H1 (cell line): ENCODE data around the gene PSMB4. TPM values are rescaled to one million over a fixed set of nuclear protein-coding genes. Genes with fewer than 3 reads are reported as not detected.

Experiments
- CTCF ChIA-PET: fragments of 300-600 bp; sonication (Branson Sonifier 250); formaldehyde crosslinking; loops from one replicate; lab custom pipeline; 2021; ENCODE audit not compliant: partially characterized antibody; lab: Charles Lee
- POLR2A ChIA-PET: fragments of 300-600 bp; sonication (Branson Sonifier 250); formaldehyde crosslinking; loops from one replicate; lab custom pipeline; 2021; ENCODE audit warnings: inconsistent platforms; ENCODE audit not compliant: partially characterized antibody; lab: Charles Lee
- DNase-seq, 2 experiments: peaks; one replicate each; pipeline versions ENCODE4 v3.0.0 to v3.0.0-alpha.2; 2010 to 2022; ENCODE audit warnings: low spot score in 2 of 2, low read depth in 1 of 2, mixed read lengths in 1 of 2
- FAIRE-seq: peaks from 2 replicates; lab custom pipeline; 2011; peaks lifted over from hg19 to GRCh38; lab: Jason Lieb, UNC
- H2AFZ ChIP-seq: 2 replicates; pipeline ENCODE4 v1.8.1; 2012; ENCODE audit warnings: low read length, inconsistent platforms
- H2AK5ac ChIP-seq: 2 replicates; pipeline ENCODE4 v1.6.1; 2013; ENCODE audit warnings: low read depth, low read length
- H2BK120ac ChIP-seq: replicated peaks from 2 replicates; pipeline ENCODE3; 2013; ENCODE audit warnings: low read depth, low read length, inconsistent platforms
- H2BK12ac ChIP-seq: 2 replicates; pipeline ENCODE4 v1.6.1; 2013; ENCODE audit warnings: low read depth, low read length
- H2BK15ac ChIP-seq: 2 replicates; pipeline ENCODE4 v1.6.1; 2013; ENCODE audit warnings: low read length
- H2BK20ac ChIP-seq: 2 replicates; pipeline ENCODE4 v1.6.1; 2013; ENCODE audit warnings: low read length
- H2BK5ac ChIP-seq: 2 replicates; pipeline ENCODE4 v1.6.1; 2013; ENCODE audit warnings: low read depth, low read length
- H3K14ac ChIP-seq: 2 replicates; pipeline ENCODE4 v1.6.1; 2013; ENCODE audit warnings: inconsistent platforms; ENCODE audit not compliant: insufficient read length
- H3K18ac ChIP-seq: 2 replicates; pipeline ENCODE4 v1.6.1; 2013; ENCODE audit warnings: low read length; ENCODE audit errors: extremely low read depth
- H3K23ac ChIP-seq: 2 replicates; pipeline ENCODE4 v1.6.1; 2013; ENCODE audit warnings: inconsistent platforms; ENCODE audit not compliant: insufficient read length
- H3K23me2 ChIP-seq: 2 replicates; pipeline ENCODE4 v1.6.1; 2013; ENCODE audit warnings: low read depth, low read length
- H3K27ac ChIP-seq: 2 replicates; pipeline ENCODE4 v1.6.1; 2011; ENCODE audit warnings: low read depth, low read length, inconsistent platforms
- H3K27me3 ChIP-seq, 4 experiments: replicated peaks in 1 of 4; 1 replicate in 1 of 4; 2 replicates in 3 of 4; pipeline versions ENCODE4 v1.6.1 to v1.8.1; 2011 to 2013; ENCODE audit warnings: low read length in 3 of 4, mild to moderate bottlenecking in 3 of 4, inconsistent platforms in 2 of 4, mixed read lengths in 2 of 4, moderate library complexity in 1 of 4; ENCODE audit not compliant: control insufficient read depth in 3 of 4, insufficient read depth in 3 of 4; ENCODE audit errors: extremely low read depth in 1 of 4
- H3K36me3 ChIP-seq, 4 experiments: 2 replicates each; pipeline versions ENCODE4 v1.6.1 to v1.8.1; 2011 to 2013; ENCODE audit warnings: mild to moderate bottlenecking in 4 of 4, low read length in 3 of 4, moderate library complexity in 2 of 4, control low read depth in 1 of 4, inconsistent platforms in 1 of 4; ENCODE audit not compliant: insufficient read depth in 4 of 4, control insufficient read depth in 2 of 4
- H3K4ac ChIP-seq: replicated peaks from 2 replicates; pipeline ENCODE3; 2013; ENCODE audit warnings: low read length, low read depth, mixed read lengths, inconsistent platforms; ENCODE audit not compliant: insufficient read length
- H3K4me1 ChIP-seq, 4 experiments: replicated peaks in 1 of 4; 1 replicate in 1 of 4; 2 replicates in 3 of 4; pipeline versions ENCODE4 v1.6.1 to v1.8.1; 2011 to 2013; ENCODE audit warnings: low read length in 3 of 4, inconsistent platforms in 2 of 4, mixed read lengths in 1 of 4; ENCODE audit not compliant: insufficient read depth in 4 of 4, control insufficient read depth in 3 of 4
- H3K4me2 ChIP-seq, 2 experiments: 2 replicates each; pipeline versions ENCODE4 v1.6.1 to v1.8.1; 2011 to 2013; ENCODE audit warnings: low read depth in 2 of 2, low read length in 2 of 2, control low read depth in 1 of 2, inconsistent platforms in 1 of 2, mild to moderate bottlenecking in 1 of 2; ENCODE audit not compliant: insufficient read depth in 1 of 2
- H3K4me3 ChIP-seq, 4 experiments: fragments of 200-600, 300-600 bp in 1 of 4; sonication (generic), shearing (Covaris generic), sonication (Bioruptor Twin) in 1 of 4; 2 replicates each; pipeline versions ENCODE4 v1.5.1 to v1.8.1; 2011 to 2016; ENCODE audit warnings: low read length in 4 of 4, low read depth in 3 of 4, control low read depth in 2 of 4, inconsistent platforms in 2 of 4, mild to moderate bottlenecking in 2 of 4, mixed read lengths in 1 of 4, moderate library complexity in 1 of 4; ENCODE audit not compliant: insufficient read depth in 2 of 4; ENCODE audit errors: extremely low read depth in 1 of 4
- H3K56ac ChIP-seq: replicated peaks from 2 replicates; pipeline ENCODE3; 2013; ENCODE audit warnings: low read depth, mild to moderate bottlenecking, mixed read lengths, low read length, inconsistent platforms; ENCODE audit not compliant: insufficient read length
- H3K79me1 ChIP-seq: 2 replicates; pipeline ENCODE4 v1.6.1; 2013; ENCODE audit warnings: low read depth, low read length, control low read depth
- H3K79me2 ChIP-seq, 2 experiments: 2 replicates each; pipeline versions ENCODE4 v1.6.1 to v1.8.1; 2012 to 2013; ENCODE audit warnings: low read length in 2 of 2, mild to moderate bottlenecking in 2 of 2, inconsistent platforms in 1 of 2; ENCODE audit not compliant: insufficient read depth in 2 of 2, control insufficient read depth in 1 of 2
- H3K9ac ChIP-seq, 4 experiments: replicated peaks in 1 of 4; 1 replicate in 1 of 4; 2 replicates in 3 of 4; pipeline versions ENCODE4 v1.6.1 to v1.8.1; 2011 to 2013; ENCODE audit warnings: low read depth in 3 of 4, low read length in 3 of 4, control low read depth in 2 of 4, mild to moderate bottlenecking in 2 of 4, moderate library complexity in 2 of 4, inconsistent platforms in 1 of 4; ENCODE audit errors: extremely low read depth in 1 of 4
- H3K9me3 ChIP-seq, 2 experiments: 2 replicates each; pipeline versions ENCODE4 v1.6.1 to v1.8.1; 2012 to 2013; ENCODE audit warnings: mild to moderate bottlenecking in 2 of 2, moderate library complexity in 2 of 2, control low read depth in 1 of 2, inconsistent platforms in 1 of 2, low read depth in 1 of 2, low read length in 1 of 2, mixed read lengths in 1 of 2; ENCODE audit not compliant: insufficient read depth in 2 of 2
- H4K20me1 ChIP-seq, 2 experiments: replicated peaks in 1 of 2; 2 replicates each; pipeline versions ENCODE3 to v1.8.1; 2011 to 2013; ENCODE audit warnings: inconsistent platforms in 2 of 2, low read length in 2 of 2, mild to moderate bottlenecking in 1 of 2; ENCODE audit not compliant: insufficient read depth in 2 of 2, control insufficient read depth in 1 of 2
- H4K5ac ChIP-seq: 2 replicates; pipeline ENCODE4 v1.6.1; 2013; ENCODE audit warnings: low read length, low read depth, mixed read lengths, inconsistent platforms; ENCODE audit not compliant: insufficient read length
- H4K8ac ChIP-seq: 2 replicates; pipeline ENCODE4 v1.8.0; 2013; ENCODE audit warnings: mild to moderate bottlenecking, moderate library complexity, low read length, inconsistent platforms; ENCODE audit not compliant: insufficient read depth; ENCODE audit errors: extremely low read depth
- H4K91ac ChIP-seq: replicated peaks from 2 replicates; pipeline ENCODE3; 2013; ENCODE audit warnings: low read length, mixed read lengths, inconsistent platforms; ENCODE audit not compliant: insufficient read length
- BACH1 ChIP-seq: IDR thresholded peaks from 2 replicates; pipeline ENCODE4 v1.6.1; 2012; ENCODE audit warnings: low read length, improper control_type of control experiment
- CTBP2 ChIP-seq: IDR thresholded peaks from 2 replicates; pipeline ENCODE4 v1.7.0; 2011; ENCODE audit warnings: borderline replicate concordance, mild to moderate bottlenecking, moderate library complexity, mixed read lengths, low read length; ENCODE audit not compliant: insufficient read depth, insufficient read length
- GABPA ChIP-seq: IDR thresholded peaks from 2 replicates; pipeline ENCODE4 v1.6.1; 2011; ENCODE audit warnings: mild to moderate bottlenecking, low read length, moderate library complexity, borderline replicate concordance; ENCODE audit not compliant: insufficient read depth
- HDAC2 ChIP-seq, 2 experiments: fragments of 300-600 bp in 1 of 2; sonication (generic) in 1 of 2; IDR thresholded peaks; 2 replicates each; pipeline ENCODE4 v1.6.1; 2011 to 2012; ENCODE audit warnings: low read depth in 2 of 2, low read length in 2 of 2, mild to moderate bottlenecking in 2 of 2, moderate library complexity in 2 of 2, borderline replicate concordance in 1 of 2, inconsistent platforms in 1 of 2
- PHF8 ChIP-seq: fragments of 200-600 bp; sonication (generic); conservative IDR thresholded peaks from 2 replicates; pipeline ENCODE4 v1.7.1; 2012; ENCODE audit warnings: low read depth, mild to moderate bottlenecking, inconsistent platforms, low read length, moderate library complexity
- RAD21 ChIP-seq, 2 experiments: IDR thresholded peaks in 1 of 2; conservative IDR thresholded peaks in 1 of 2; 2 replicates each; pipeline ENCODE4 v1.6.1; 2011; ENCODE audit warnings: low read depth in 2 of 2, low read length in 2 of 2, improper control_type of control experiment in 1 of 2, inconsistent platforms in 1 of 2, mild to moderate bottlenecking in 1 of 2, moderate library complexity in 1 of 2
- SP2 ChIP-seq: IDR thresholded peaks from 2 replicates; pipeline ENCODE4 v1.6.1; 2012; ENCODE audit warnings: mild to moderate bottlenecking, low read length, inconsistent platforms
- SP4 ChIP-seq: IDR thresholded peaks from 2 replicates; pipeline ENCODE4 v1.6.1; 2012; ENCODE audit warnings: low read length, inconsistent platforms
- TBP ChIP-seq: IDR thresholded peaks from 2 replicates; pipeline ENCODE4 v1.6.1; 2011; ENCODE audit warnings: low read depth, low read length, improper control_type of control experiment
- TCF12 ChIP-seq: IDR thresholded peaks from 2 replicates; pipeline ENCODE4 v1.6.1; 2011; ENCODE audit warnings: low read depth, mild to moderate bottlenecking, low read length
- WGBS, 2 experiments: shearing (Covaris generic) in 1 of 2; methylation state at CpG; one replicate each; pipeline versions ENCODE4 v1.1.6 to v1.1.7; 2013 to 2015; ENCODE audit warnings: low lambda C conversion rate in 2 of 2, mixed read lengths in 2 of 2, inconsistent platforms in 1 of 2, low coverage in 1 of 2, missing lambda C conversion rate in 1 of 2; ENCODE audit not compliant: insufficient replicate concordance in 2 of 2, insufficient coverage in 1 of 2, insufficient read length in 1 of 2; ENCODE audit errors: extremely low coverage in 1 of 2, missing lambda C conversion rate in 1 of 2; 5-methylcytosine and 5-hydroxymethylcytosine counted together
- polyA plus RNA-seq, 7 experiments: library from polyadenylated mRNA; depleted of rRNA in 3 of 7; stranded (reverse) in 5 of 7; unstranded in 2 of 7; fragments of >200 nt in 5 of 7; fragments of 200-250 nt in 2 of 7; gene quantifications; 1 replicate in 5 of 7; 2 replicates in 1 of 7; 4 replicates in 1 of 7; pipeline versions ENCODE4 v1.2.1 to v1.2.3, GENCODE V29; 2011 to 2013; ENCODE audit warnings: missing spikeins in 2 of 7, mixed read lengths in 2 of 7
- total RNA-seq: library from RNA; stranded (reverse); fragmentation: NEBNext Ultra II Directional; extraction: Animal tissue kit (Norgen Biotek cat#: 25700); gene quantifications from 2 replicates; pipeline ENCODE4 v1.2.1, GENCODE V29; 2021

The PSMB4 gene
- total and polyA plus RNA-seq, 2 of the 8 experiments (the other 6 are each of a cell fraction or from before 2014, with no cell fraction given) = 430 to 1,098 TPM

- Histone ChIP-seq H4K20me1 (no peaks in the 10 kb centered on the region), H2BK12ac (no peak overlapping the region), H2BK20ac (no peak overlapping the region), H3K9ac (no peak overlapping the region), H3K23ac (no peak overlapping the region), H3K79me2 (no peaks in the 10 kb centered on the region), H2BK120ac (no peak overlapping the region), H4K5ac (no peak overlapping the region), H3K18ac (no peak overlapping the region), H2AK5ac (no peak overlapping the region), H2BK5ac (no peak overlapping the region), H3K56ac (no peak overlapping the region), H3K14ac (no peak overlapping the region), H3K4me1 (peaks cover 0 to 11% (median 8%) of the 10 kb centered on the region in 4 experiments; a peak in 6 of 7 replicates), H3K27me3 (no peaks in the 10 kb centered on the region), H4K91ac (no peak overlapping the region), H3K4me2 (no peak overlapping the region), H2AFZ (no peak overlapping the region), H3K4me3 (no peak overlapping the region), H3K79me1 (no peaks in the 10 kb centered on the region), H3K4ac (no peak overlapping the region), H3K23me2 (peaks cover 2% of the 10 kb centered on the region; the same call in 1 of the 2 replicates), H2BK15ac (no peak overlapping the region), H3K27ac (no peak overlapping the region), H4K8ac (0 out of 2 replicates have a peak overlapping the region, but pooled peaks have one; percentile 57), H3K9me3 (no peaks in the 10 kb centered on the region), H3K36me3 (peaks cover 0 to 9% (median 0%) of the 10 kb centered on the region in 4 experiments; a peak in 3 of 8 replicates)
- FAIRE-seq (no peak), DNase-seq (no peak)
- ChIA-PET CTCF (interaction anchor here (1.0 to 2.5 kb wide), 20 partner anchors 9 to 116 kb away, joined by 3 to 12 read pairs (median 4); partner anchors contain the start of gene PSMB4), POLR2A (interaction anchor here (0.7 to 2.5 kb wide), 10 partner anchors 9 to 85 kb away, joined by 3 to 14 read pairs (median 5); partner anchors contain the start of genes PSMB4 and RFX5)
- WGBS, 2 experiments = 89% methylated on average over 20 of the region's 20 CpGs; no CpG with 5 or more reads in 1 of the 2 experiments
- TF ChIP-seq RAD21 (IDR thresholded peaks at IDR 0.05 in 1 of 2, conservative IDR thresholded peaks at IDR 0.05 in 1 of 2; ENCODE audit: low read depth in 2 of 2, low read length in 2 of 2) = no peak
- TF ChIP-seq TCF12 = no peak
- no peak for TF ChIP-seq PHF8
- no peak for TF ChIP-seq SP4
- TF ChIP-seq BACH1 = no peak
- TF ChIP-seq TBP = no peak
- no peak for TF ChIP-seq CTBP2
- TF ChIP-seq HDAC2 (IDR thresholded peaks at IDR 0.05; ENCODE audit: borderline replicate concordance in 1 of 2, low read depth in 2 of 2, low read length in 2 of 2) = no peak
- no peak for TF ChIP-seq SP2
- no peak for TF ChIP-seq GABPA
These were observed 30.7 kb upstream of the PSMB4 start for GRCh38 chr1:151368393-151369301.
